HG02852 (cell line): ENCODE data around the gene SCP2.

Experiments used
- ATAC-seq: cut with Tn5 transposase; IDR thresholded peaks from one replicate; pipeline ENCODE4 v1.9.1; 2021; ENCODE audit warnings: mild to moderate bottlenecking, moderate library complexity; ENCODE audit not compliant: unreplicated experiment

SCP2 gene

DNA sequence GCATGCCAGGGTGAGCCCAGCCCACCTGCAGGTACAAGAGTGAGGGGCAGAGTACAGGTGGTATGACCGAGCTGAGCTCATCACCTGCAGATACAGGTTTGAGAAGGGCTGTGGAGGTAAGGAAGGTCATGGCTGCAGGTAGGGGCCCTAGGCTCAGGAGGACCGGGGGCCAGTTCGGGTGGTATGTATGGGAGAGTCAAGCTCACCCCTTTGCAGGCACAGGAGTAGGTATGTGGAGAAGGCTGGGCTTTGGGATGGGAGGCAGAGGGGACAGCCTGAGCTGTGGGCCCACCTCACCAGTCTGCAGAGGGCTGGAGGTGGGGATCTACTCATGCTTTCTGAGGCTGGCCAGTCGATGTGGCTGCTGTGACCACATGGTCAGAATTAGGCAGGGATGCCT is 152.2 kb downstream of the SCP2 start:
- ATAC-seq, result no peak

DNA sequence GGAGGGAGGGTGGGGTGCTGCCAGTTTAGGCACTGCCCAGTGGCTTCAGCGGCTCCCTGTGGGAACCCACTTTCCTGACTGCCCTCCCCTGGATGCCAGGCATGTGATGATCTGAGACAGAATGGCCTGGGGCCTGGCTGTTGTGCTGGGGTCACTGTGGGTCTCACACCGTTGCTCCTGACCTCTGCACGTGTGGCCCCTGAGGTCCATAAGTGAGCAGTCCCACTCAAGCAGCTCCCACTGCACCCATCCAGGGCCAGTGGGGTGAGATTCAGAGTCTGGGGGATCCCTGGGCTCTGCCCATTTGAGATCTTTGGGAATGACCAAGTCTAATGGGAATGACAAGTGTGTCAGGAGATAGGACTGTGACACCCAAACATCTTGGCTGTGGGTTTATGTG is 153.0 kb downstream of the SCP2 start:
- ATAC-seq, result no peak

DNA sequence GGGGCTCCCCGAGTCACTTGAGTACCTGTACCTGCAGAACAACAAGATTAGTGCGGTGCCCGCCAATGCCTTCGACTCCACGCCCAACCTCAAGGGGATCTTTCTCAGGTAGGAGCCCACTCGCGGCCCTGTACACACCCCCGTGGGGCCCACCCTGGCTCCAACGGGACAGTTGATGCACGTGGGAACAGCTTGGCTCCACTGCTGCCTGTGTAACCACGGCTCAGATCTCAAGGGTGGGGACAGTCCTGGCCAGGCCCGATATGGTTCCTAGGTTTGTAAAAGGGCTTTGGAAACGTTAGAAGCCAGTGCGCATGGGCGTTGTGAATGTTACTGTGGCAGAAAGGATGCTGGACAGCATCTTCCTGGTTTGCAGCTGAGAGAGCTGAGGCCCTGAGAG is 153.7 kb downstream of the SCP2 start:
- no peak for ATAC-seq

DNA sequence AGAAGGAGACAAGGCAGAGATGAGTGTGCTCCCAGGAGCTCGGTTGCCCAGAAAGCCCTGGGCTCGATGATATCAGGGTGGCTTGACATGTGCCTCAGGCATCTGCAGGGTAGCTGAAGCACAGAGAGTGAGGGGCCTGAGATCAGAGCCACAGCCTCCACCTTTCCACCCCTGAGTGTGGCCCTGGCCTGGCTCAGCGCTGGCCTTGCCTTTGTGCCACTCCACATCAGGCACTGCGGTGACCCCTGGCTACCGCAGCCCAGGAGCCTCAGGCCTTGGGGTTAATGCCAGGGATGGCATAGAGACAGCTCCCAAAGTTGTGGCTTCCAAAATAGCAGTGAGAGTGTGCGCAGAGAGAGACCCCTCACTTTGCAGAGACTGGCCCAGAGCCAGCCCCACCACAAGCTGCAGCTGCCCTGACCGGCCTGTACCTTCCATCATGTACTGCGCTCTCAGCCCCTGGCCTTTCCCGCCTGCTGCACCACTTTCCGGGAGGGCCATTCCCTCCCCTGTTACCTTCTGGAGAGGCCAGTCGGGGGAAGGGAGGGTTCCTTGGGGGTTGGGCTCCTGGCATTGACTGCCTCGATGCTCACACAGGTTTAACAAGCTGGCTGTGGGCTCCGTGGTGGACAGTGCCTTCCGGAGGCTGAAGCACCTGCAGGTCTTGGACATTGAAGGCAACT is 154.4 kb downstream of the SCP2 start:
- no peak for ATAC-seq

DNA sequence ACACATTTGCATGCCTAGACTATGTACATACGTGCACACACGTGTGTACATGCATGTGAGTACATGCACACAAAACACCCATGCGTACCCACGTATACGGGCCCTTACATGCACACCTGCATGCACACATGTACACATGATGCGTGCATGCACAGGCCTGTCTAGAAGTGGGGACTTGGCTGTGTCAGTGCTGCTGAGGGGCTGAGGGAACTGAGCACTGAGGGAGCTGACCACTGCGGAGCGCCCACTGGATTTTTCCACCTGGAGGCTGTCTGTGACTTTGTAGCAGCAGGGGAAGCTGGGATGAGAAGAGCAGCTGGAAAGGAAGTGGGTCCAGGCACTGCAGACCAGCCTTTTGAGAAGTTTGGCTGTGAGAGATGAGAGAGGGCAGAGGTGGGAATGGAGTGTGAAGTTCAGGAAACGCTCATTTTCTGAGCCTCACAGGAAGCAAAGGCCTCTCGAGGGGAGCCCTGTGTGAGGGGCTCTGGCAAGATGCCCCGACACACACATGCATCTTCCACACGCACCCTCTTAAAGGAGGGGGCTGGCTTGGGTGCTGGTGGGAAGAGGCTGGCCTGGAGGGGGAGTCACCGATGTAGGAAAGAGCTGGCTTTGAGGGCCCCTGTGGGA is 155.9 kb downstream of the SCP2 start:
- ATAC-seq, result no peak

DNA sequence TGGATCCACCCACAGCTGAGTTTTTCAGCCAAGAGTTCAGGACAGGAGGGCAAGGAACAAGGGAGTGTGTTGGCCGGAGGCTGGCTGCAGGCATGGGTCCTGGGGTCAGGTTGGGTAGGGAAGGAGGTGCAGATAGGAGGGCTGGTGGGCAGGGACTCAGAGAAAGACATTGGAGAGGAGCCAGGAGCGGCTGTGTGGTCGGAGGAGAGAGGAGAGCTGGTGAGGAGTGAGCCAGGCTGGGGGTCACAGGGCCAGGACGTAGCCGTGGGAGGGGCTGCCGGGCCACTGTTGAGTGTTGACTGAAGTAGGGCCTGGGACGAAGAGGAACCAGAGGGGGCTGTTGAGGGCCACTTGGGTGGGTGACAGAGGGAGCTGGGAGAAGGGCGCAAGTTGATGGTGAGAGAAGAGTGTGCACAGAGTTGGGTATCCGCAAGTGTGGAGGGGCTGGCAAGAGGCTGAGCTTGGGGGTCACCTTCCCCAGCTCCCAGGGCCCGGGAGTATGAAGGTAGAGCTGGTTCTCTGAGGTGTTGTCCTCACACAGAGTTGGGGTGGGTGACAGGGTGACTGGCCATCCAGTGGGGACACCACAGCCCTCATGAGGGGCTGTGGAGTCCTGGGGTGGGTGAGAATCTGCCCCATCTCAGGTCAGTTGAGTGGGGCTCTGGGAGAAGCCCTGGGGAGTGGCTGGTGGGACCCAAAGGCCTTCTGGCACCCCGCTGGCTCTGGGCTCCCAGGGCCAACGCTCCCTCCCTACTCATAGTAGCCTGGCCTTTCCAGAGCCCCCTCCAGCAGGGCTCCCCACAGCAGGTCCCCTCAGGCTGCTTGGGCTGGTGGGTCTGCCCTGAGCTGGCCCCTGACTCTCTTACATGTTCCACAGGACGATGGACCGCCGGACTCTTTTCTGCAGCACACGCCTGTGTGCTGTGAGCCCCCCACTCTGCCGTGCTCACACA is 156.8 kb downstream of the SCP2 start:
- no peak for ATAC-seq

DNA sequence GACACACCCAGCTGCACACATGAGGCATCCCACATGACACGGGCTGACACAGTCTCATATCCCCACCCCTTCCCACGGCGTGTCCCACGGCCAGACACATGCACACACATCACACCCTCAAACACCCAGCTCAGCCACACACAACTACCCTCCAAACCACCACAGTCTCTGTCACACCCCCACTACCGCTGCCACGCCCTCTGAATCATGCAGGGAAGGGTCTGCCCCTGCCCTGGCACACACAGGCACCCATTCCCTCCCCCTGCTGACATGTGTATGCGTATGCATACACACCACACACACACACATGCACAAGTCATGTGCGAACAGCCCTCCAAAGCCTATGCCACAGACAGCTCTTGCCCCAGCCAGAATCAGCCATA is 157.5 kb downstream of the SCP2 start:
- no peak for ATAC-seq

DNA sequence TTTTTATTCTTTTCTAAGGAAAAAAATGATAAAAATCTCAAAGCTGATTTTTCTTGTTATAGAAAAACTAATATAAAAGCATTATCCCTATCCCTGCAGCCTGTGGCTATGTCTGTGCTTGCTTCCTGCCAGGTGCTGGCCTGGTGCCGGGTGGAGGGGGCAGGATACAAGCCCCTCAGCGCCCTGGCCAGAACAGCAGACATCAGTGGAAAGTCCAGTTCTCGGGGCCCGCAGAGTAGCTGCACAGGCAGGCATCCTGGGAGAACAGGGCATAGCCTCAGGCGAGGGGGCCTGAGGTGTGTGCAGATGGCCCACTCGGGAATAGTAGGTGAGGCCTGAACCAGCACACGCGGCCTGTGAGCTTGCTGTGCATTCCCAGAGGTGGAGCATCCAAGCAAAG is 158.3 kb downstream of the SCP2 start:
- ATAC-seq, result no peak

DNA sequence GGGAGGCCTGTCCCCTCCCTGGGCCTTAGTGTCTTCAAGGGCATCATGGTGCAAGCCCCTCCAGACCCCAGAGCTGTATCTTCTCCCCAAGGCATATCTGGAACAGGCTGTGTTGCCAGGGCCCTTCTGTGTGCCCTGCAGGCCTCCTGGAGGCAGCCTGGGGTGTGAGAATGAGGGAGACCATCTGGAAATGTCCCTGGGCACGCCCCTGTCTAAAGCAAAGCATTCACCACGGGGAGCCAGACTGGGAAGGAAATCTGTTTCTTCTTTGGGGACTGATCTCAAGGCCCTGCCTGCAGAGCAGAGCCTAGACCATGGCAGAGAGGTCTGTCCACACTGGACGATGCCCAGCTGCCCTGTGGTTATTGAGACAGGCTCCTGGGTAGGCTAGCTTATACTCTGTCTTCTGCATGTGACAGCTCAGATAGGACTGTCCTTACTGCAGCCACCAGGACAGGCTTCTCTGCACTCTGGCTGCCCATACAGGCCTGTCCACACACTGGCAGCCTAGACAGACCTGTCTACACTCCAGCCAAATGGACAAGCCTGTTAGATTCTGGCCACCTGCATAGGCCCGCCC is 159.5 kb downstream of the SCP2 start:
- no peak for ATAC-seq

DNA sequence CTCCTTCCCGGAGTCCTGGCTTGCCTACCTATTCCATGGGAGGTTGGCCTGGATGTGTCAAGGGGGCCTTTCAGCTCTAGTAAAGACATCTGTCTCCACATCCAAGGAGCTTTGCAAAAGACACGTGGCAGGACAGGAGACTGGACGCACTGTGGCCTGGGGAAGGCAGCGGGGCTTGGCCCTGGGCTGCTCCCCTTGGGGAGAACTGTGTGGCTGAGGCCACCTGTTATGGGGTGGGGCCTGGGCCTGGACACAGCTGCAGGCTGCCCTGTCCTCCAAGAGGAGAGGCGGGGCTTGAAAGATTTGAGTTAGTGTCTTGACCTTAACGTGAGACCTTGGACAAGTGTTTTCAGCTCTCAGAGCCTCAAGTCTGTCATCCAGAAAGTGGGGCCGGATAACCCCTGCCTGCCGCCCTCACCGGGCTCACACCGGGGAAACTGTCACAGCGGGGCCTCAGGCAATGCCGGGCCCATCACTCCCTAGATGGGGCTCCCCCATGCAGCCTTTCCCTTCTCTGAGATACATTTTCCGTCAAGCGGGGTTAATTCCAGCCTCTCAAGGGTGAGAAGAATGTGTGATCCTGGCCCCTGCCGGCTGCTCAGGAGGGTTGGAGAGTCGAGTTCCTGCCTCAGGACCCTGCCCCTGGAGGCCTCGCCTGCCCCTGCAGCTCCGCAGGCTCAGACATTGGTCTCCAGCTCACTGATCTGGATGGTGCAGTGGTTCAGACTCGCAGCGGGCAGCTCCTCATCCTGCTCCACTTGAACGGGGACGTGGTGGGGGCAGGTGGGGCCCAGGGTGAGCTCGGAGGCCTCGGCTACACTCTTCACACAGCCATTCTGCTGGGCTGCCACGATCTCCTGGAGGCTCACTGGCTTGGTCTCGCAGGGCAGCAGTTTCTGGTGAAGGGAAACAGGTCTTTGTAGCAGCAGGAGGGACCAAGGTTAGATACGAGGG is 160.5 kb downstream of the SCP2 start:
- ATAC-seq, result no peak

DNA sequence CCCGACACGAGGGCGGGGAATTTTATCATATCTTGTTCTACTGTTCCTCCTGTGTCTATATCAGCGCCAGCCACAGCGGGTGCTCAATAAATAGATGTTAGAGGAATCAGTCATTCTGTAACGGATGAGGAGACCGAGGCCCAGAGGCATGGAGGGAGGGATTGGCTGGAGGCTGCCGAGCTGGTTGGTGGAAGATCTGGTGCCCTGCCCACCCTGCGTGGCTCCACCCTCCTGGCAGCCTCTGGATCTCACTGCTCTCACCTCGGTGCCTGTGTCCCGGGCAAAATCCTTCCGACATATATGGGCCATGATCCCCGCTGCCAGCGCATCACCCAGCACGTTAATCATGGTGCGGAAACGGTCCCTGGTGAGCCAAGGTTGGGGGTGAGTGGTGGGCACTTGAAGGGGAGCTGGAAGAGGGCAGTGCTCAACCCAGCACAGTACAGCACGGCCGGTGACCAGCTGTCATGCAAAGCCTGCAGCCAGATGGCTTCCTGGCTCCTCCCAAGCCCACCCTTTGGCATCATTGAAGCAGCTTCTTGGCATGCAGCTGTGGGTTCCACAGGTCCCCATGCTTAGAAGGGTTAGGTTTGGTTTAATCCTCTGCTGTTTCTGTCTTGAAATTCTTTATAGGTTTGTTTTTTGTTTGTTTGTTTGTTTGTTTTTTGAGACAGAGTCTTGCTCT is 161.7 kb downstream of the SCP2 start:
- ATAC-seq, result no peak

DNA sequence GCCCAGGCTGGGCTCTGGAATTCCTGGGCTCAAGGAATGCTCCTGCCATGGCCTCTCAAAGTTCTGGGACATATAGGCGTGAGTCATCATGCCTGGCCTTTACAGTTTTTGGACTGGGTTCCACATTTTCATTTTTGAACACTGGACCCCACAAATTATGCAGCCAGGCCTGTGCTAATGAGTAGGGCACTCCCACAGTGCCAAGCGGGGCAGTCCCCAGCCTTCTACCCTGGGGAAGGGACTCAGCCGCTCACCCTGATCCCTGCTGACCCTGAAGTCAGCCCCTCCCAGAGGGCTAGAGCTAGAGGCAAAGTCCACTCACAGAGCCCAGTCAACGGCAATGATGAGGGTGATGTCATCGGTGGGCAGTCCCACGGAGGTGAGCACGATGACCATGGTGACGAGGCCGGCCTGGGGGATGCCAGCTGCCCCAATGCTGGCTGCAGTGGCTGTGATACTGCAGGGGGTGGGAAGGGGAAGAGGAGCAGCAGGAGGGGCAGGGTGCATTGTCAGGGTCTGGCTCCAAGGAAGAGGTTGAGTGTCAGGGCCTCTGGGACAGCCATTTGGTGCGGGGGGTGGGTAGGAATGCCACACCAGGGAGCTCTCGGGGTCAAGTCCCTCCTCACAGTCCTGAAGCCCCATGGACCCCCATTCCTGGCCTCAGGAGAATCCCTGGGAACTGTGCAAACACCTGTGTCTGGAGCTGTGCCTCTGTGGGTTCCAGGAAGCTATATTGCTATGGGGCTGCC is 162.6 kb downstream of the SCP2 start:
- ATAC-seq, result no peak

DNA sequence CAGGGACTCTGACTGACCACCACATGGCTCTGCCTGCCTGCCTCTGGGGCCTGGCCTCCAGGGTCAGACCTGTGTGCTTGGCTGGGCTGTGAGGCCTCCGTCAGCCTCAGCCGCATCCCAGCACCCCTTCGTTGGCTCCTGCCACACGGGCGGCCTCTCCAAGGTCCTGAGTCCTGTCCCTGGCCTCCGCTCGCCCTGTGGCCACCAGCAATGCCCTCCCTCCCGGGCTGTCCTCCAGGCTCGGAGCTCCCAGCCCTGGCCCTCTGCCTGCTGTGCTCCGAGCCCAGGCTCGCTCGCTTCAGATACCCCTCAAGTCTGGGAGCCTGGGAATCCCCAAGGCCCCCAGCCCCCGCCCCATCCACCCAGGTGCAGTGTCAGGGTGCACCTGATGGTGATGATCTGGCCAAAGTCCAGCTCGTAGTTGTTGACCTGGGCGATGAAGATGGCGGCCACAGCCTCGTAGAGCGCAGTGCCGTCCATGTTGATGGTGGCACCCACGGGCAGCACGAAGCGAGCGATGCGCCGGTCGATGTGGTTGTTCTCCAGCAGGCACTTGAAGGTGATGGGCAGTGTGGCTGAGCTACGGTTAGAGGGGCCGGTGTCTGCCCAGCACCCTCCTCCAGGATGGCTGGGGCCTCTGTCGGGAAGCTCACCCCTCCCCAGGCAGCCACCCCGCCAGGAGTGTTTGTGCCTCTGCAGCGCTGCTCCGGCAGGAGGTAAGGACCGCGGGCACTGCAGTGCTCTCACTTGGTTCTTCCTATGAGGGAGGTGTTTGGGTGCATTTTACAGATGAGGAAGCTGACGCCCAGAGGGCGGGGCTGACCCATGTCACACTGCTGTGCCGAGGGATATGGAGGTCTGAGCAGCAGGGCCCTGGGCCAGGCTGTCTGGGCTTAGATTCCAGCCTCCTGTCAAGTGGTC is 163.4 kb downstream of the SCP2 start:
- no peak for ATAC-seq

DNA sequence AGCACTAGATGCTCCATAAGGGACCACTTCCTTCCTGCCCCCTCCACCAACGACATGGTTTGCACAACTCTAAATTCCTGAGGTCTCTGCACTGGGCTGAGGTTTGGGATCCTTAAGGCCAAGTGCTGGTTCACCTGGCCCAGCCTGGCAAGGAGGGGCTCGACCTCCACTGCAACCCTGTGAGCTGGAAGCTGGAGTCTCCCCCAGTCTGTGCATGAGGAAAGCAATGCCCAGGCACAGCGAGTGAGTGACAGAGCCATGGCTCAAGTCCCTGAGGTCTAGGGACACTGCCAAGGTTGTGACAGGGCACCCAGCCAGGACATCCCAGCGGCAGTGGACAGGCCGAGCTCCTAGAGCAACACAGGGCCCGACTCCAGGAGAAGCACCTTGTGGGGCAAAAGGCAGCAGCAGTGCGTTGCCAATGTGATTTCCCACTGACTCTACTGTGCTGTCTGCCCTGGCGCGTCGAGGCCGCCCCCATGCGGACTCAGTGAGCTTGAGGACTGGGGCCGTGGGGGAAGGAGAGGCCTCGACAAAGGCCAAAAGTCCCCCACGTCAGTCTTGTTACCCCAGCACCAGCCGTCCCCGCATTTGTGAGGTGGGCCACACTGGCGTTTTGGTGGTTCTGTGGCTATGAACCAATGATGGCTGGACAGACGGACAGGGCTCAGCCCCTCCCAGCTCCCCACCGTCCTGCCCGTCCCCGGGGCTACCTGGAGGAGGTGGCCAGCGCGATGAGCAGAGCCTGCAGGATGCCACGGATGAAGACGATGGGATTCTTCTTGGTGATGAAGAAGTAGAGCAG is 165.0 kb downstream of the SCP2 start:
- no peak for ATAC-seq

DNA sequence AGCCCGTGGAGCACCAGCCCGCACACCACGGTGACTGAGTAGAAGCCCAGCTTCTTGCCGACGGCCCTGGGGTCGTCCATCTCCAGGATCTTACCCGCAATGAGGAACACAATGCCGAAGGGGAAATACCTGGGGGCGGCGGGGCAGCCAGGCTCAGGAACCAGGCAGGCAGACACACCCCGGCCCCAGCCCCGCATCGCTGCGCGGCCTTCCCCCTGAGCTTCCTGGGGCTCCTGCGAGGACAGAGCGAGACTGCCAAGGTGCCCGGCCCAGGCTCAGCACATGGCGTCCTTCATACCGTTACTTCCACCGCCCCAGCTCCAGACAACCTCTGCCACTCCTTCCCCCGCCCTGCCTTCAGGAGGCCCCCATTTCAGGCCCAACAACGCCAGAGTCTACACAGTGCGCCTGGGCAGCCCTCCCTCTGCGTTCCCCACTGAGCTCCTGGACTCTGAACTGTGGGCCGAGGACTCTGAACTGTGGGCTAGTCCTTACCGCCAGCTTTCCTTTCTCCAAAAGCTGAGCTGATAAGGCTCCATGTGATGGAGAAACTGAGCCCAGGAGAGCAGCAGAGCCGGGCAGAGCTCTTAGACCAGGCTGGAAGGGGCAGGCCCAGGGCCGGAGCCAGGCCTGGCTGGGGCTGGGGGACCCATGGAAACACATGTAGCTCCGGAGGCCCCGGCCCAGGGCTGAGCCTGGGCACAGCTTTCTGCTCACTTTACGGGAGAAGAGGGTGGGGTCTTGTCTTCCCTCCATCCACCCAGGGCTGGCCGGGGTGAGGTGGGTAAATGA is 165.8 kb downstream of the SCP2 start:
- no peak for ATAC-seq

DNA sequence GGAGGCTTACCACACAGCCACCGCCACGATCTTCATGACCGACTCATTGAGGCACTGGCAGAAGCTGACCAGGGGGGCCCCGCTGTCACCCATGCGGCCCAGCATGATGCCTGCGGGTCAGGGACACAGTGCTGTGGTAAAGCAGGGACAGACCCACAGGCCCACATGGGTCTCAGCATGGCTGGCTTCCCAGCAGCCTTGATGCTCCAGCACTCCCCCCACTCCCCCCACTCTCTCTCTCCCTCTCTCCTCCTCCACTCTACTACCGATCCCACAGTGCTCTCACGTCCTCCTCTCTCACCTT is 166.3 kb downstream of the SCP2 start:
- ATAC-seq, result no peak
